ENCODE measurements around the gene EHD2. TPM values are rescaled to one million over a fixed set of nuclear protein-coding genes. Genes with fewer than 3 reads are reported as not detected.

The EHD2 gene
- total RNA-seq, 1 donor from 2014 or later, result 53.4 TPM

GRCh38 chr19:47730521-47730889 lies 17.3 kb downstream of the EHD2 start:
- H3K4me3 ChIP-seq (ENCODE audit: low read depth, low read length), result no peak overlapping the region
- peak; percentile 23 for FAIRE-seq

GRCh38 chr19:47730910-47731309 lies 17.7 kb downstream of the EHD2 start:
- Histone ChIP-seq H3K27me3 (ENCODE audit: control insufficient read depth, insufficient read depth, low read length) (no peaks in the 10 kb centered on the region), H3K36me3 (ENCODE audit: control insufficient read depth, insufficient read depth, low read length) (peaks cover 28% of the 10 kb centered on the region), H3K4me3 (ENCODE audit: low read depth, low read length) (no peak overlapping the region)
- DNase-seq (ENCODE audit: low read depth) (no peak), FAIRE-seq (no peak)
- TF ChIP-seq, protein P1, sequence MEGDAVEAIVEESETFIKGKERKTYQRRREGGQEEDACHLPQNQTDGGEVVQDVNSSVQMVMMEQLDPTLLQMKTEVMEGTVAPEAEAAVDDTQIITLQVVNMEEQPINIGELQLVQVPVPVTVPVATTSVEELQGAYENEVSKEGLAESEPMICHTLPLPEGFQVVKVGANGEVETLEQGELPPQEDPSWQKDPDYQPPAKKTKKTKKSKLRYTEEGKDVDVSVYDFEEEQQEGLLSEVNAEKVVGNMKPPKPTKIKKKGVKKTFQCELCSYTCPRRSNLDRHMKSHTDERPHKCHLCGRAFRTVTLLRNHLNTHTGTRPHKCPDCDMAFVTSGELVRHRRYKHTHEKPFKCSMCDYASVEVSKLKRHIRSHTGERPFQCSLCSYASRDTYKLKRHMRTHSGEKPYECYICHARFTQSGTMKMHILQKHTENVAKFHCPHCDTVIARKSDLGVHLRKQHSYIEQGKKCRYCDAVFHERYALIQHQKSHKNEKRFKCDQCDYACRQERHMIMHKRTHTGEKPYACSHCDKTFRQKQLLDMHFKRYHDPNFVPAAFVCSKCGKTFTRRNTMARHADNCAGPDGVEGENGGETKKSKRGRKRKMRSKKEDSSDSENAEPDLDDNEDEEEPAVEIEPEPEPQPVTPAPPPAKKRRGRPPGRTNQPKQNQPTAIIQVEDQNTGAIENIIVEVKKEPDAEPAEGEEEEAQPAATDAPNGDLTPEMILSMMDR (IDR thresholded peaks at IDR 0.05; ENCODE audit: insufficient read depth, low read length, severe bottlenecking), result no peak

More at GRCh38 chr19:47730521-47730889, 17.3 kb downstream of the EHD2 start:
- H3K27me3 ChIP-seq (ENCODE audit: control insufficient read depth, insufficient read depth, low read length), result no peaks in the 10 kb centered on the region
- no peak for DNase-seq (ENCODE audit: low read depth)
- H3K36me3 ChIP-seq (ENCODE audit: control insufficient read depth, insufficient read depth, low read length), result peaks cover 31% of the 10 kb centered on the region
- TF ChIP-seq, protein P1 (IDR thresholded peaks at IDR 0.05; ENCODE audit: insufficient read depth, low read length, severe bottlenecking), result no peak

- Histone ChIP-seq H3K36me3 (ENCODE audit: control insufficient read depth, insufficient read depth, low read length) (peaks cover 32% of the 10 kb centered on the region), H3K27me3 (ENCODE audit: control insufficient read depth, insufficient read depth, low read length) (no peaks in the 10 kb centered on the region), H3K4me3 (ENCODE audit: low read depth, low read length) (no peak overlapping the region)
- FAIRE-seq, result no peak
- no peak for DNase-seq (ENCODE audit: low read depth)
- TF ChIP-seq, protein P1 (IDR thresholded peaks at IDR 0.05; ENCODE audit: insufficient read depth, low read length, severe bottlenecking), result no peak
Observed at GRCh38 chr19:47735131-47735530, 21.9 kb downstream of the EHD2 start.

DNA sequence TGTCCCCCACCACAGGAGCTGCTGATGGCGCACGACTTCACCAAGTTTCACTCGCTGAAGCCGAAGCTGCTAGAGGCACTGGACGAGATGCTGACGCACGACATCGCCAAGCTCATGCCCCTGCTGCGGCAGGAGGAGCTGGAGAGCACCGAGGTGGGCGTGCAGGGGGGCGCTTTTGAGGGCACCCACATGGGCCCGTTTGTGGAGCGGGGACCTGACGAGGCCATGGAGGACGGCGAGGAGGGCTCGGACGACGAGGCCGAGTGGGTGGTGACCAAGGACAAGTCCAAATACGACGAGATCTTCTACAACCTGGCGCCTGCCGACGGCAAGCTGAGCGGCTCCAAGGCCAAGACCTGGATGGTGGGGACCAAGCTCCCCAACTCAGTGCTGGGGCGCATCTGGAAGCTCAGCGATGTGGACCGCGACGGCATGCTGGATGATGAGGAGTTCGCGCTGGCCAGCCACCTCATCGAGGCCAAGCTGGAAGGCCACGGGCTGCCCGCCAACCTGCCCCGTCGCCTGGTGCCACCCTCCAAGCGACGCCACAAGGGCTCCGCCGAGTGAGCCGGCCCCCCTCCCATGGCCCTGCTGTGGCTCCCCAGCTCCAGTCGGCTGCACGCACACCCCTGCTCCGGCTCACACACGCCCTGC lies 27.8 kb downstream of the EHD2 start:
- DNase-seq (ENCODE audit: low read depth), result no peak
- TF ChIP-seq, protein P1 (IDR thresholded peaks at IDR 0.05; ENCODE audit: insufficient read depth, low read length, severe bottlenecking), result no peak
- no peak overlapping the region for H3K4me3 ChIP-seq (ENCODE audit: low read depth, low read length)
- H3K36me3 ChIP-seq (ENCODE audit: control insufficient read depth, insufficient read depth, low read length), result peaks cover 19% of the 10 kb centered on the region
- no peaks in the 10 kb centered on the region for H3K27me3 ChIP-seq (ENCODE audit: control insufficient read depth, insufficient read depth, low read length)
- no peak for FAIRE-seq

DNA sequence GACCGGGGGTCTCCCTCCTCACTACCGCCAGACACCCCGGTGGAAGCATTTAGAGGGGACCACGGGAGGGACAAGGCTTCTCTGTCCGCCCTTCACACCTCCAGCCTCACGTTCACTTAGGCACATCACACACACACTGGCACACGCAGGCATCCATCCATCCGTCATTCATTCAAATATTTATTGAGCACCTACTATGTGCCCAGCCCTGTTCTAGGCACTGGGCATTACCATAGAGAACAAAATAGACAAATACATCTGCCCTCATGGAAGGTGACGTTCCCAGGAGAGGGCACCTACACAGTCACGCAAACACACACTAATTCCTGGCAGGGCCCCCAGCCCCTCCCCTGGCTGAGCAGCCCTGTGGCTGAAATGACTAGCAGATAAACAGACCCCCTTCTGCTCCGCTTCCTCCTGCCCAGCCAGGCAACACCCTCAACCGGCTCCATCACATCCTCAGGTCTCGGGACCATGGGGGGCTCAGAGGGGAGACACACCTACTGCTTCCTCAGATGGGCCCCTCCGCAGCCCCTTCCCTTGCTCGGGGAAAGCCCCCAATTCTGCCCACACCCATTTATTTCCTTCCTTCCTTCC lies 28.4 kb downstream of the EHD2 start:
- Histone ChIP-seq H3K27me3 (ENCODE audit: control insufficient read depth, insufficient read depth, low read length) (no peaks in the 10 kb centered on the region), H3K36me3 (ENCODE audit: control insufficient read depth, insufficient read depth, low read length) (peaks cover 15% of the 10 kb centered on the region), H3K4me3 (ENCODE audit: low read depth, low read length) (no peak overlapping the region)
- FAIRE-seq (no peak), DNase-seq (ENCODE audit: low read depth) (no peak)
- TF ChIP-seq, protein P1 (IDR thresholded peaks at IDR 0.05; ENCODE audit: insufficient read depth, low read length, severe bottlenecking), result no peak
